PFSK-1 (cell line): ENCODE measurements around the gene ETHE1.

Experiments used
- FOXP2 ChIP-seq: optimal IDR thresholded peaks from 2 replicates; pipeline ENCODE3; 2011; ENCODE audit warnings: borderline replicate concordance, control low read depth, inconsistent platforms; ENCODE audit not compliant: insufficient read depth; ENCODE audit errors: extremely low read length, extremely low read depth
- POLR2AphosphoS5 ChIP-seq: IDR thresholded peaks from 2 replicates; pipeline ENCODE4 v1.6.1; 2012; ENCODE audit warnings: low read depth, mild to moderate bottlenecking, control low read depth, low read length, moderate library complexity
- SIN3A ChIP-seq: IDR thresholded peaks from 2 replicates; pipeline ENCODE4 v1.6.1; 2012; ENCODE audit warnings: mild to moderate bottlenecking, low read length, moderate library complexity, borderline replicate concordance; ENCODE audit not compliant: insufficient read depth
- TAF1 ChIP-seq: IDR thresholded peaks from 2 replicates; pipeline ENCODE4 v1.6.1; 2012; ENCODE audit warnings: low read length, control low read depth, borderline replicate concordance; ENCODE audit not compliant: insufficient read depth
- TF ChIP-seq, protein P1 (sequence below), 2 experiments: IDR thresholded peaks; 2 replicates each; pipeline versions ENCODE4 v1.6.1 to v1.8.0; 2011 to 2012; ENCODE audit warnings: low read depth in 2 of 2, low read length in 2 of 2, control low read depth in 1 of 2, inconsistent platforms in 1 of 2, mild to moderate bottlenecking in 1 of 2, moderate library complexity in 1 of 2; ENCODE audit not compliant: insufficient read depth in 1 of 2

DNA sequence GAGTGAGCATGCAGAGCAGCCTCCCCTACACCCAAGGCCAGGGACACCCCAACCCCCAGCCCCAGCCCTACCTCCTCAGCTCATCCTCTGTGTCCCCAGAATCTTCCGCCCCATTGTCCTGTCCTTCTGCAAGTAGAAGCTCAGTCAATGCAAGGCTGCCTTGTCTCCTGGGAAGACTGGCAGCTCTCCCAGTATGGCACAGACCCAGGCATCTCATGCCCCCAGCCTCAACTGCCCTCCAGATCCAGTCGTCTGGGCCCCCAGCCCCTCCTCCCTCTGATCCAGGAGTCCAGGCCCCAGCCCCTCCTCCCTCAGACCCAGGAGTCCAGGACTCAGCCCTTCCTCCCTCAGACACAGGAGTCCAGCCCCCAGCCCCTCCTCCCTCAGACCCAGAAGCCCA is 19.0 kb upstream of the ETHE1 start:
- TF ChIP-seq POLR2AphosphoS5 (no peak), TAF1 (no peak), SIN3A (no peak), FOXP2 (no peak)
- TF ChIP-seq, protein P1, sequence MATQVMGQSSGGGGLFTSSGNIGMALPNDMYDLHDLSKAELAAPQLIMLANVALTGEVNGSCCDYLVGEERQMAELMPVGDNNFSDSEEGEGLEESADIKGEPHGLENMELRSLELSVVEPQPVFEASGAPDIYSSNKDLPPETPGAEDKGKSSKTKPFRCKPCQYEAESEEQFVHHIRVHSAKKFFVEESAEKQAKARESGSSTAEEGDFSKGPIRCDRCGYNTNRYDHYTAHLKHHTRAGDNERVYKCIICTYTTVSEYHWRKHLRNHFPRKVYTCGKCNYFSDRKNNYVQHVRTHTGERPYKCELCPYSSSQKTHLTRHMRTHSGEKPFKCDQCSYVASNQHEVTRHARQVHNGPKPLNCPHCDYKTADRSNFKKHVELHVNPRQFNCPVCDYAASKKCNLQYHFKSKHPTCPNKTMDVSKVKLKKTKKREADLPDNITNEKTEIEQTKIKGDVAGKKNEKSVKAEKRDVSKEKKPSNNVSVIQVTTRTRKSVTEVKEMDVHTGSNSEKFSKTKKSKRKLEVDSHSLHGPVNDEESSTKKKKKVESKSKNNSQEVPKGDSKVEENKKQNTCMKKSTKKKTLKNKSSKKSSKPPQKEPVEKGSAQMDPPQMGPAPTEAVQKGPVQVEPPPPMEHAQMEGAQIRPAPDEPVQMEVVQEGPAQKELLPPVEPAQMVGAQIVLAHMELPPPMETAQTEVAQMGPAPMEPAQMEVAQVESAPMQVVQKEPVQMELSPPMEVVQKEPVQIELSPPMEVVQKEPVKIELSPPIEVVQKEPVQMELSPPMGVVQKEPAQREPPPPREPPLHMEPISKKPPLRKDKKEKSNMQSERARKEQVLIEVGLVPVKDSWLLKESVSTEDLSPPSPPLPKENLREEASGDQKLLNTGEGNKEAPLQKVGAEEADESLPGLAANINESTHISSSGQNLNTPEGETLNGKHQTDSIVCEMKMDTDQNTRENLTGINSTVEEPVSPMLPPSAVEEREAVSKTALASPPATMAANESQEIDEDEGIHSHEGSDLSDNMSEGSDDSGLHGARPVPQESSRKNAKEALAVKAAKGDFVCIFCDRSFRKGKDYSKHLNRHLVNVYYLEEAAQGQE (IDR thresholded peaks at IDR 0.05; ENCODE audit: insufficient read depth in 1 of 2, low read depth in 2 of 2, low read length in 2 of 2): no peak
